SK-N-MC (cell line): ENCODE data around the gene TELO2.

Source experiments
- EZH2 ChIP-seq: fragments of 200-600 bp; sonication (generic); IDR thresholded peaks from one replicate; pipeline ENCODE4 v1.6.1; 2017; ENCODE audit warnings: antibody characterized with exemption
- FOXP2 ChIP-seq: optimal IDR thresholded peaks from 2 replicates; pipeline ENCODE3; 2011; ENCODE audit warnings: mild to moderate bottlenecking, moderate library complexity; ENCODE audit not compliant: insufficient read depth; ENCODE audit errors: extremely low read length, control extremely low read depth
- POLR2AphosphoS5 ChIP-seq: IDR thresholded peaks from 2 replicates; pipeline ENCODE4 v1.6.1; 2012; ENCODE audit warnings: mild to moderate bottlenecking, low read depth, low read length, borderline replicate concordance

GRCh38 chr16:1450218-1450617 lies 42.9 kb upstream of the TELO2 start:
- TF ChIP-seq POLR2AphosphoS5: no peak
- TF ChIP-seq FOXP2: no peak
- TF ChIP-seq EZH2: no peak
